ENCODE measurements around the gene CCDC61. TPM values are rescaled to one million over a fixed set of nuclear protein-coding genes. Genes with fewer than 3 reads are reported as not detected.

The CCDC61 gene
- total RNA-seq, 2 donors from 2014 or later: 21.8 to 22.0 TPM

DNA sequence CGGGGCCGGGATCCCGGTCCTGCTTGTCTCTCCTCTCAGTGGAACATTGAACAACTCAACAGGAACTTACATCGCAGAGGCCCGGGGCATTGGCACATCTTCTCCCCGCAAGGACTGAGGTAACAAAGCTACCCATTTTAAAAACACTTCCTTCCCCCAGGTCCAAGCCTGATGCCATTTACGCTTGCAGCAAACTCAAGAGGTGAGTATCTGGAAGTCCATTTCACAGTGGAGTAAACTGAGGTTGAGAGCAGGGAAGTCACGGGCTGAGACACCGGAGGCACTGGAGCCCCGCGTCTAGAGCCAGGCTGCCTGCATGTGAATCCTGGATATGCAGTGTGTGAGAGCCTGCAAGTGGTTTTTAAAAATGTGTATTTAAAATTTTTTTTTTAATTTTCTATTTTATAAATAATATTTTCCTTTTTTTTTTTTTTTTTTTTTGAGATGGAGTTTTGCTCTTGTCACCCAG lies 28.1 kb downstream of the CCDC61 start:
- Mint-ChIP-seq H3K4me1 (ENCODE audit: low read depth) (peaks cover 17% of the 10 kb centered on the region), H3K27me3 (ENCODE audit: low read depth) (peaks cover 35% of the 10 kb centered on the region), H3K36me3 (ENCODE audit: insufficient read depth in 2 of 2) (no peaks in the 10 kb centered on the region), H3K9me3 (no peaks in the 10 kb centered on the region), H3K27ac (no peak overlapping the region), H3K4me3 (no peak overlapping the region)
- no peak for DNase-seq
- ATAC-seq (replicated peaks in 1 of 2): no peak

DNA sequence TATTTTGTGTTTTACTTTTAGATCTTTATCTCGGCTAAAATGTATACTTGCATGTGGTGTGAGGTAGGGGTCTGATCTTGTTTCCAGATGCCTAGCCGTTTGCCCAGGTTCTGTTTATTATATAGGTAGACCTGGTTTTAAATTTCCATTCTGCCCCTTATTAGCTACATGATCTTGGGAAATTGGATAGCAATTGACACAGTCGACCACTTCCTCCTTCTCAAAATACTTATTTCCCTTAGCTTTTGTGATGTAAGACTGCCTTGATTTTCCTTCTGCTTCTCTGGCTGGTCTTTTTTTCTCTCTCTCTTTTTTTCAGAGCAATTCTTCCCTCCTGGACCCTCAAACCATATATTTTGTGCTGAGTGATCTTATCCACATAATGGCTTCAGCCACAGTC lies 30.6 kb downstream of the CCDC61 start:
- Mint-ChIP-seq H3K9me3 (no peaks in the 10 kb centered on the region), H3K4me1 (ENCODE audit: low read depth) (peaks cover 22% of the 10 kb centered on the region), H3K27ac (no peak overlapping the region), H3K27me3 (ENCODE audit: low read depth) (peaks cover 51% of the 10 kb centered on the region), H3K4me3 (no peak overlapping the region), H3K36me3 (ENCODE audit: insufficient read depth in 2 of 2) (no peaks in the 10 kb centered on the region)
- DNase-seq (no peak), ATAC-seq (replicated peaks in 1 of 2) (no peak)

DNA sequence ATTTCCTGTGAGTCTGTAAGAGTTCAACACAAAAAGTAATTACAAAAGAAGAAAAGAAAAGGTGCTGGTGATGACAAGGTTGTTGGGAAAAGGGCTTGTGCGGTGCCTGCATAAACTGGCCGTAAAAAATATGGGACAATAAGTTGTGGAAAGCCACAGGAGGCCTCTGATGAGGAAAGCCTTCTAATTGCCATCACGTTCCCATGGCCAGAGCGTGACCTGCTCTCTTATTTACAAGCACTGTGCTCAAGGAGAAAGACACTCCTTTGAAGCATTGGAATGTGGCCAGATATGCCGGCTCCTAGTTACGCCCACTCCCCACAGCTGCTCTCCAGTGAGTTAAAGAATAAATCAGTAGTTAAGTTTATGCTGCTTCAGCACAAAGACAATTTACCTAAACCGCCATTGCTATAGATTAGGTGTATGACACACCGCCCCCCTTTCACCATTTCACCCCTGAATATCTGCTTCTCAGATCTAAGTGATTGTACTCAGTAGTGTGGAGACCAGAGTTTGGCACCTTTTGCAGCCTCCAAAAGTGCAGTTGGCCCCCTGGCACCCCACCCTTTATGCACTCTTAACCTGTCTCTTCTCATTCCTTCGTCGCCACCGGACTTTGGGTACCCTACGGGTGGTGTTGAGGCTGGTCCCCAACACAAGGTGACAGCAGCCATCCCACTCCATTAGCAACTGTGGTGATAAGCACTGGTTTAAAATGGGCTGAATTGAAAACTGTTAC lies 35.7 kb downstream of the CCDC61 start:
- Mint-ChIP-seq H3K27ac (no peak overlapping the region), H3K9me3 (no peaks in the 10 kb centered on the region), H3K4me3 (no peak overlapping the region), H3K27me3 (ENCODE audit: low read depth) (peaks cover 33% of the 10 kb centered on the region), H3K4me1 (ENCODE audit: low read depth) (peaks cover 16% of the 10 kb centered on the region), H3K36me3 (ENCODE audit: insufficient read depth in 2 of 2) (no peaks in the 10 kb centered on the region)
- no peak for ATAC-seq (replicated peaks in 1 of 2)
- no peak for DNase-seq

DNA sequence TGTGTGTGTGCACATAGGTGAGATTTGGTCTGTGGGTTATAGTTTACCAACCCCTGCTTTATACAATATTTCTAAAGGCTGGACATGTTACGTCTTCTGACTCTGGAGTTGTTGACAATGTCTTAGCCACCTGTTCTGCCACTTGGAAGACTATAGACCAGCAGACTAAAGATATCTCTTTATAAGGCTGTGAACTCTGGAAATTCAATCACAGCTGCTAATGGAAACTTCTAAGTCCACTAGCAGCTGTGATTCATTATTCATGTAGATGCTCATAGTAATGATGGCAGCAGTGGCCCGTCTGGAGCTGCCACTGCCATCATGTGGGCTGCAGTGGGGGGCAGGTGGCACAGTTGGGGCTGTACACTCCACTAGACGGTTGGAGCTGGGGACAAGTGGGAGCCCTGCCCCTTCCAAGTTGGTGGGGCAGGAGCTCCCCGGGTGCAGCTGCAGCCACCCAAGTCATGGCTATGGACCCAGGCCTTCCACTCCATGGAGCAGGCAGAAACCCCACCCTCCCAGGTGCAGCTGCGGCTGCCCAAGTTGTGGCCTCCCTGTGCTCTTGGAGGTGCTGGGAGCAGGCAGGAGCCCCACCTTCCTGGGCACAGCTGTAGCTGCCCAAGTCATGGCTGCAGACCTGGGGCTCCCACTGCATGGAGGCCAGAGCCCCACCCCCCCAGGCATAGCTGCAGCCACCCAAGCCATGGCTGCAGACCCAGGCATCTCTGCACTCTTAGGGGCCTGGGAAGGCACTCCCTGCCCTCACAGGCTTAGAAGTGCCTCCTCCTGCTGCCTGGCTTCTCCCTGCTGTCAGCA lies 36.7 kb downstream of the CCDC61 start:
- no peak for ATAC-seq (replicated peaks in 1 of 2)
- no peaks in the 10 kb centered on the region for H3K36me3 Mint-ChIP-seq (ENCODE audit: insufficient read depth in 2 of 2)
- no peak overlapping the region for H3K27ac Mint-ChIP-seq
- no peaks in the 10 kb centered on the region for H3K9me3 Mint-ChIP-seq
- peaks cover 6% of the 10 kb centered on the region for H3K4me1 Mint-ChIP-seq (ENCODE audit: low read depth)
- no peak for DNase-seq
- no peak overlapping the region for H3K4me3 Mint-ChIP-seq
- peaks cover 29% of the 10 kb centered on the region for H3K27me3 Mint-ChIP-seq (ENCODE audit: low read depth)

DNA sequence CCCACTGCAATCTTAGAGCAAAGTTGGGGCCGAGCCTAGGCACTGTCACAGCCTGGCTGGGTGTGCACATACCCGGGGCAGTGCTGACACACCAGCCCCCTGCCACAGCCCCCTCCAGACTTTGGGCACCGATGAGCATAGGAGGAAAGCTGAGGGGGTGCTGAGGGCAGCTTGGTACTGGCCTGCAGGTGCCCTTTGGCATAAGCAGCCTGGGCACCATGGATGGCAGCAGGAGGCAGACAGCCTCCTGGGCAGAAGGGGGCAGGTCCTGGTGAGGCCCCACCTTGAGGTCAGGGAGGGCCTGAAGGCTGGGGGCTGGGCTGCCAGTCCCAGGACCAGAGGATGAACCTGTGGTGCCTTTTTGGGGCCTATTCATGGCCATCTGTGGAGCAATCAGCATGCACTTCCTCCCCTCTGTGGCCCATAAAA lies 37.3 kb downstream of the CCDC61 start:
- Mint-ChIP-seq H3K4me3 (no peak overlapping the region), H3K27me3 (ENCODE audit: low read depth) (peaks cover 34% of the 10 kb centered on the region), H3K4me1 (ENCODE audit: low read depth) (peaks cover 5% of the 10 kb centered on the region), H3K27ac (no peak overlapping the region), H3K9me3 (no peaks in the 10 kb centered on the region), H3K36me3 (ENCODE audit: insufficient read depth in 2 of 2) (no peaks in the 10 kb centered on the region)
- no peak for DNase-seq
- no peak for ATAC-seq (replicated peaks in 1 of 2)

DNA sequence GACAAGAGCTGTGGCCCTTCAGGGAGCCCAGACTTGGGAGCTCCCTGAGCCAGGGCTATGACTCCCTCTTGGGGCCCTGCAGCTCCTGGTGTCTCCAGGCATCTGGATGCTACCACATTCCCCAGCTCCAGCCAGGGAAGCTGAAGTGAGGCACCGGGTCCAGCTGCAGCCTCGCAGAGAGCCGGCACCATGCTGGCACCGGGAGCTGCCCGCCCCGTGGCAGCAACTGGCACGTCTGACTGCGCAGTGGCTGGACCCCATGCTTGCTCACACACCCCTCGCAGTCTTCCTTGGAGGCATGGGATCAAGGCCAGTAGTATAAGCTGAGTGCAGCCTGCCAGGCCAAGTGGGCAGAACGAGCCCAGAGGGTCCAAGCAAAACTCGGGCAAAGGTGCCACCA lies 38.1 kb downstream of the CCDC61 start:
- Mint-ChIP-seq H3K36me3 (ENCODE audit: insufficient read depth in 2 of 2) (no peaks in the 10 kb centered on the region), H3K4me3 (no peak overlapping the region), H3K4me1 (ENCODE audit: low read depth) (peaks cover 5% of the 10 kb centered on the region), H3K9me3 (no peaks in the 10 kb centered on the region), H3K27me3 (ENCODE audit: low read depth) (peaks cover 34% of the 10 kb centered on the region), H3K27ac (no peak overlapping the region)
- DNase-seq: no peak
- no peak for ATAC-seq (replicated peaks in 1 of 2)

DNA sequence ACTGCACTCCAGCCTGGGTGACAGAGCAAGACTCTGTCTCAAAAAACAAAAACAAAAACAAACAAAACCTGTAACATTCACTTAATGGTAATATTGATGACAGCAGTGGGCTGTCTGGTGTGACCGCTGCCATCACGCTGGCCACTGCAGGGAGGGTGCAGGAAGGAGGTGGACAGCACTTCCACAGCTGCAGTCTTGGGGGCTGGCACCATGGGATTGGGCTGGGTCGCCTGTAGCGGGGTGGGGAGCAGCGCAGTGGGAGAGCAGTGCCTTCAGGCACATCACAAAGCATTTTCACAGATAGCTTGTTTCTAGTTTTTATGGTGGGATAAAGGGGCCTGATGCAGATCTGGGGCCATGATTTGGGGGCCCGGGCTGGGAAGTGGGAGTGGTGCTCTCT lies 40.3 kb downstream of the CCDC61 start:
- no peak overlapping the region for H3K4me3 Mint-ChIP-seq
- H3K4me1 Mint-ChIP-seq (ENCODE audit: low read depth): no peaks in the 10 kb centered on the region
- no peak for DNase-seq
- H3K27me3 Mint-ChIP-seq (ENCODE audit: low read depth): peaks cover 33% of the 10 kb centered on the region
- no peaks in the 10 kb centered on the region for H3K36me3 Mint-ChIP-seq (ENCODE audit: insufficient read depth in 2 of 2)
- no peaks in the 10 kb centered on the region for H3K9me3 Mint-ChIP-seq
- no peak for ATAC-seq (replicated peaks in 1 of 2)
- H3K27ac Mint-ChIP-seq: no peak overlapping the region

DNA sequence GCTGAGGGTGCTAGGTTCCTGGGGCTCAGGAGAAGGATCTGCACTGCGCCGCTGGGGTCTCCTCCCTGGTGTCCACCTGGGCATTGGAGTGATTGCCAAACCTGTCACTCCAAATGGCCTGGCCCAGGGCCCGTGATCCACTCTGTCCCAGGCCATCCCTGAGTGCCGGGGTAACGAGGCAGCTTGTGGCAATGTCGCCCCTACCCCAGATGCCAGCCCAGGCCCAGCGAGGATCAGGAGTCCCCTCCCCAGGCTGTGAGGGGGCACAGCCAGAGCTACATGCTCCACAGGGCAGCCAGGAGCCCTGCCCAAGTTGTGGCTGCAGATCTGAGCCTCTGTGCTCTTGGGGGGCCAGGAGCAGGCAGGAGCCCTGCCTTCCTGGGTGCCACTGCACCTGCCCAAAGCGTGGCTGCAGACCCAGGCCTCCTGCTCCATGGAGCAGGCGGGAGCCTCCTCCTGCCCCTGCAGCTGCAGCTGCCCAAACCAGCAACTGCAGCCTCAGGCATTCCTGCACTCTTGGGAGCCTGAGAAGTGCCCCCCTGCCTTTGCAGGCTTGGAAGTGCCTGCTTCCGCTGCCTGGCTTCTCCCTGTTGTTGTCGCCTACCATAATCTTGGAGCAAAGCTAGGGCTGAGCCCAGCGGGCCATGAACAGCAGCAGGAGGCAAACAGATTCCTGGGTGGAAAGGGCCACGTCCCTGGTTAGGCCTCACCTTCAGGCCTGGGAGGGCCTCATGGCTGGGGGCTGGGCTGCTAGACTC lies 40.9 kb downstream of the CCDC61 start:
- Mint-ChIP-seq H3K27me3 (ENCODE audit: low read depth) (peaks cover 33% of the 10 kb centered on the region), H3K4me3 (no peak overlapping the region), H3K9me3 (no peaks in the 10 kb centered on the region), H3K27ac (no peak overlapping the region), H3K4me1 (ENCODE audit: low read depth) (no peaks in the 10 kb centered on the region), H3K36me3 (ENCODE audit: insufficient read depth in 2 of 2) (no peaks in the 10 kb centered on the region)
- no peak for DNase-seq
- ATAC-seq (replicated peaks in 1 of 2): no peak

DNA sequence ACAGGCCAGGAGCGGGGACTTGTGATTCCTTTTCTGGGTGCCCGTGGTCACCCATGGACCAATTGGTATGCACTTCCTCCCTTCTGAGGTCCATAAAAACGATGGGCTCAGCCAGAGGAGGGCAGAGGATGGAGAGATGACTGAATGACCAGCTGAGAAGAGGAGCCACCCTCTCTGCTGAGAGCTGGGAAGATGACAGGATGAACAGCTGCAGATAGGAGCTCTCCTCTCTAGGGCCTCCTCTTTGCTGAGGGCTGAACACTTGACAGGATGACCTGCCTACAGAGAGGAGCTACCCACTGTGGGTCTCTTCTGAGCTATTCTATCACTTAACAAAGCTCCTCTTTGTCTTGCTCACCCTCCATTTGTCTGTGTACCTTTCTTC lies 41.5 kb downstream of the CCDC61 start:
- H3K4me1 Mint-ChIP-seq (ENCODE audit: low read depth): no peaks in the 10 kb centered on the region
- H3K9me3 Mint-ChIP-seq: no peaks in the 10 kb centered on the region
- peaks cover 35% of the 10 kb centered on the region for H3K27me3 Mint-ChIP-seq (ENCODE audit: low read depth)
- ATAC-seq (replicated peaks in 1 of 2): no peak
- H3K4me3 Mint-ChIP-seq: no peak overlapping the region
- H3K36me3 Mint-ChIP-seq (ENCODE audit: insufficient read depth in 2 of 2): no peaks in the 10 kb centered on the region
- no peak for DNase-seq
- H3K27ac Mint-ChIP-seq: no peak overlapping the region

DNA sequence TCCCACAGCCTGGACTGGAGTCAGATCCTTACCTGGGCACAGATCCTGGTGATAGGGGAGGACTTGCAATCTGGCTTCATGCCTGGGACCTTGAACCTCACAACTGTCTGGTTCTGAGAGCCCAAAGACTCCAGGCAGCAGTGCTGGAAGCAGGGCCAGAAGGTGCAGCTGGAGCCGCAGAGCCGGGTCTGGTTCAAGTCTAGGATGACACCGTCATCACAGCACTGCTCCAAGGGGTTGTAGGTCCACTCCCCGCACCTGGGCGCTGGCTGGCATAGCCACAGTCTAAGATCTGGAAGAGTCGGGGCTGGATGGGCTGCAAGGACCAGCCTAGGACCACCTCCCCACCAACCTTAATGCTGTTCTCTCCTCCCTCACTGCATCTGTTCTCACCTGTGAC lies 44.9 kb downstream of the CCDC61 start:
- DNase-seq (no peak), ATAC-seq (replicated peaks in 1 of 2) (no peak)
- Mint-ChIP-seq H3K9me3 (peaks cover 1 to 3% of the 10 kb centered on the region in 2 donors), H3K4me3 (no peak overlapping the region), H3K27ac (no peak overlapping the region), H3K36me3 (ENCODE audit: insufficient read depth in 2 of 2) (peaks cover 3 to 8% of the 10 kb centered on the region in 2 donors), H3K27me3 (ENCODE audit: low read depth) (peaks cover 60% of the 10 kb centered on the region), H3K4me1 (ENCODE audit: low read depth) (peaks cover 7% of the 10 kb centered on the region)

DNA sequence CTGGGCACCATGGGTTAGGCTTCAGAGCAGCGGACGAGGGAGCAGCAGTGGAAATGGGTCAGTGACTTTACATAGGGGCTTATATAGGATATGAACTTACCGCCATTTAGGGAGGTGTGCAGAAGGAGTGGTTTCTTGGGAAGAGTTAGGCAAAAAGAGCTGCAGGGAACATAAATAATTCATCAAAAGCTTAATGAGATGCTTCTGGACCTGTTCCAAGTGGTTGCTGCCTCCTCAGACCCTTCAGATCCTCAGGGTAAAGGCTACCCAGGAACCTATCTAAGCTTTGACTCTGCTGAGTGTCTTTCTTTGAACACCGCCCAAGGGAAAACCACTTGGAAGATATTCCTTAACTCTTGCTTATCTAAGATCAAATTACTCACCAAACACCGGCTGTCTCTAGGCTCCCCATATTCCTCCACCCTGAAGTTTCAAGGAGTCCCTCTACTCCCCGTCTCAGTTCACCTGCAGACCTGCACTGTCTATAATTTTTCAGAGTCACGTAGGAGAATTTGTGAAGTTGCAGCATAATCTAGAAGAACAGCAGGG lies 45.8 kb downstream of the CCDC61 start, which contains the start of gene IGFL4:
TSS of gene IGFL4 (minus strand) at position 51 of the 549 bp plus-strand sequence. CDS start at position 11, 40 bp downstream.
- peaks cover 3 to 8% of the 10 kb centered on the region in 2 donors for H3K36me3 Mint-ChIP-seq (ENCODE audit: insufficient read depth in 2 of 2)
- no peak within 1 kb of the TSS for H3K27ac Mint-ChIP-seq
- DNase-seq (no peak), ATAC-seq (replicated peaks in 1 of 2) (no peak)
- peaks cover 1 to 7% of the 10 kb centered on the region in 2 donors for H3K9me3 Mint-ChIP-seq
- peaks cover 7% of the 10 kb centered on the region for H3K4me1 Mint-ChIP-seq (ENCODE audit: low read depth)
- H3K27me3 Mint-ChIP-seq (ENCODE audit: low read depth): peaks cover 69% of the 10 kb centered on the region
- H3K4me3 Mint-ChIP-seq: no peak within 1 kb of the TSS

DNA sequence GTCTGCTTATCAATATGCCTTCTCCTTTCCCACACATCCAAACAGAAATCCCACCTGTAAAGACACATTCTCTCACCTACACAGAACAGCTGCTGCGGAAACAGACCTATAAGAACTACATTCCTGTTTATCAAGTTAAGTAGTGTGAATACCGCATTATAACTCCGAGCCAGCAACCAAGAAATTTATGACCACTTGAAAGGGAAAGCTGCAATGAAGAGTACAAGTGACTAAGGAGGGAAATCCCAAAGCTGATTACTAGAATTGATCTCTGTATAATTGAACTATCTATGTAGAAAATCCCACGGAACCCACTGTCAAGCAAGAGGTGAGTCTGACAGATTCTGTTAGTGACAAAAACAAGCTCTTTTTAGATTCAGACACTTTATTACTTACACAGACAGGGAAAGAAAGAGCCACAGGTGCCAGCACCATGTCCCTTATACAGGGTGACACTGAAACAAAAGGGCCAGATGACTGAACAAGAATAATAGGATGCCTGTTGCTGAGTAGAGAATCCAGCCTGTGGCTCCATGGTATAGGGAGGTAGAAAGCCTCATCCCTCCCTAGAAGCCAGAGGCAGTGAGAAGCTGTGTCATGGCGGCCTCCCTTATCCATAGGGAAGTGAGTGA lies 47.1 kb downstream of the CCDC61 start:
- Mint-ChIP-seq H3K4me3 (no peak overlapping the region), H3K27me3 (ENCODE audit: low read depth) (peaks cover 74% of the 10 kb centered on the region), H3K36me3 (ENCODE audit: insufficient read depth in 2 of 2) (peaks cover 6 to 8% of the 10 kb centered on the region in 2 donors), H3K9me3 (peaks cover 1 to 7% of the 10 kb centered on the region in 2 donors), H3K4me1 (ENCODE audit: low read depth) (peaks cover 7% of the 10 kb centered on the region), H3K27ac (no peak overlapping the region)
- DNase-seq: no peak
- peak; percentile 57 to 70 for ATAC-seq (replicated peaks in 1 of 2)
